SH-SY5Y (cell line): ENCODE measurements around the gene POMP.

Experiments
- GATA2 ChIP-seq: IDR thresholded peaks from 2 replicates; pipeline ENCODE4 v1.6.1; 2011; ENCODE audit warnings: mild to moderate bottlenecking, low read depth, low read length
- GATA3 ChIP-seq: IDR thresholded peaks from 2 replicates; pipeline ENCODE4 v1.6.1; 2011; ENCODE audit warnings: low read depth, mild to moderate bottlenecking, low read length, moderate library complexity

- TF ChIP-seq GATA2 (no peak), GATA3 (no peak)
Measured at GRCh38 chr13:28654276-28654675, 4.7 kb upstream of the POMP start.
